CD4-positive, alpha-beta T cell (primary cell): ENCODE measurements around the gene NLRP7. TPM values are rescaled to one million over a fixed set of nuclear protein-coding genes. Genes with fewer than 3 reads are reported as not detected.
A peak's percentile ranks its signal among the peaks of the same experiment; 100 is the strongest.
"Not testable (repeated sequence)": the region's sequence is repeated elsewhere in the genome, so short reads cannot be mapped to it uniquely, and the experiment has no call there.

ENCODE experiments used
- ATAC-seq: fragments of 200-7000 bp; cut with Tn5 transposase; one replicate; pipeline ENCODE4 v1.10.0; 2022; ENCODE audit warnings: mild to moderate bottlenecking; ENCODE audit not compliant: poor library complexity
- CTCF ChIA-PET: fragments of 350-600 bp; sonication (Branson Sonifier 250); formaldehyde crosslinking; loops from one replicate; lab custom pipeline; 2021; ENCODE audit warnings: antibody characterized with exemption, inconsistent platforms; lab: Charles Lee
- POLR2A ChIA-PET: fragments of 350-600 bp; sonication (Branson Sonifier 250); formaldehyde crosslinking; loops from one replicate; lab custom pipeline; 2021; ENCODE audit warnings: antibody characterized with exemption, inconsistent platforms; lab: Charles Lee
- DNase-seq, 14 experiments: peaks; one replicate each; pipeline ENCODE4 v3.0.0-alpha.2; 2013 to 2020; ENCODE audit warnings: mixed read lengths in 2 of 14
- H3K27ac ChIP-seq, 2 donors: one replicate each; pipeline versions ENCODE4 v1.5.1 to v1.7.0; 2013; ENCODE audit warnings: low read length in 2 of 2, low read depth in 1 of 2, mild to moderate bottlenecking in 1 of 2
- H3K27me3 ChIP-seq, 2 experiments: 1 replicate in 1 of 2; 2 replicates in 1 of 2; pipeline versions ENCODE4 v1.6.1 to v1.7.0; 2013; ENCODE audit warnings: low read length in 2 of 2, control low read depth in 1 of 2, mild to moderate bottlenecking in 1 of 2, moderate library complexity in 1 of 2; ENCODE audit not compliant: insufficient read depth in 2 of 2, control insufficient read depth in 1 of 2
- H3K36me3 ChIP-seq: one replicate; pipeline ENCODE4 v1.6.1; 2013; ENCODE audit warnings: low read length, control low read depth; ENCODE audit not compliant: insufficient read depth
- H3K4me1 ChIP-seq: one replicate; pipeline ENCODE4 v1.6.1; 2013; ENCODE audit warnings: low read length, control low read depth; ENCODE audit not compliant: insufficient read depth
- H3K4me3 ChIP-seq: one replicate; pipeline ENCODE4 v1.5.1; 2013; ENCODE audit warnings: mild to moderate bottlenecking, low read length, moderate library complexity
- H3K9me3 ChIP-seq, 2 experiments: 1 replicate in 1 of 2; 2 replicates in 1 of 2; pipeline versions ENCODE4 v1.6.1 to v1.7.0; 2013; ENCODE audit warnings: low read length in 2 of 2, mild to moderate bottlenecking in 2 of 2, control low read depth in 1 of 2, moderate library complexity in 1 of 2; ENCODE audit not compliant: control insufficient read depth in 1 of 2, insufficient read depth in 1 of 2
- H3K27ac Mint-ChIP-seq: one replicate; pipeline ENCODE4 v1.8.0; 2020; ENCODE audit warnings: mixed read lengths
- H3K27me3 Mint-ChIP-seq: one replicate; pipeline ENCODE4 v1.8.0; 2021; ENCODE audit warnings: mixed read lengths
- H3K36me3 Mint-ChIP-seq: one replicate; pipeline ENCODE4 v1.8.0; 2021; ENCODE audit warnings: low read depth, mixed read lengths
- H3K4me1 Mint-ChIP-seq: one replicate; pipeline ENCODE4 v1.8.0; 2021; ENCODE audit warnings: low read depth, mixed read lengths
- H3K4me3 Mint-ChIP-seq: one replicate; pipeline ENCODE4 v1.8.0; 2020; ENCODE audit warnings: mild to moderate bottlenecking, mixed read lengths
- H3K9me3 Mint-ChIP-seq: one replicate; pipeline ENCODE4 v1.8.0; 2020; ENCODE audit warnings: mixed read lengths
- CTCF ChIP-seq: fragments of 200-600 bp; IDR thresholded peaks from one replicate; pipeline ENCODE4 v1.8.0; 2022; ENCODE audit warnings: antibody characterized with exemption, mild to moderate bottlenecking
- intact Hi-C, 2 experiments: fragments of 100-400 bp; cut with DNase I in 1 of 2; cut with micrococcal nuclease in 1 of 2; formaldehyde crosslinking; loops; one replicate each; pipeline versions ENCODE4 v1.15.1 to v1.9.0; 2023 to 2025; cut with DNase I, micrococcal nuclease
- total RNA-seq, 174 experiments: library from RNA in 2 of 174; stranded (reverse) in 2 of 174; gene quantifications; one replicate each; pipeline ENCODE4 v1.2.3 and lab custom pipeline; 2021 to 2026

The NLRP7 gene
- total RNA-seq, 2 experiments from 2014 or later, result not detected

GRCh38 chr19:54952591-54953344, 5.4 kb upstream of the NLRP7 start:
- Histone ChIP-seq H3K36me3 (no peaks in the 10 kb centered on the region), H3K27me3 (peaks cover 0 to 4% of the 10 kb centered on the region in 2 experiments), H3K9me3 (peaks cover 0 to 4% of the 10 kb centered on the region in 2 experiments), H3K27ac (no peak overlapping the region), H3K4me1 (no peaks in the 10 kb centered on the region), H3K4me3 (no peak overlapping the region)
- Mint-ChIP-seq H3K27ac (no peak overlapping the region), H3K27me3 (peaks cover 15% of the 10 kb centered on the region), H3K4me3 (no peak overlapping the region), H3K36me3 (no peaks in the 10 kb centered on the region), H3K4me1 (no peaks in the 10 kb centered on the region), H3K9me3 (no peaks in the 10 kb centered on the region)
- DNase-seq (peak in 2 of 14 experiments; percentile 60 to 73), ATAC-seq (no peak)
- POLR2A ChIA-PET, result no interaction called here
- no peak for TF ChIP-seq CTCF
- intact Hi-C loops, result no loop called here
- CTCF ChIA-PET, result no interaction called here

DNA sequence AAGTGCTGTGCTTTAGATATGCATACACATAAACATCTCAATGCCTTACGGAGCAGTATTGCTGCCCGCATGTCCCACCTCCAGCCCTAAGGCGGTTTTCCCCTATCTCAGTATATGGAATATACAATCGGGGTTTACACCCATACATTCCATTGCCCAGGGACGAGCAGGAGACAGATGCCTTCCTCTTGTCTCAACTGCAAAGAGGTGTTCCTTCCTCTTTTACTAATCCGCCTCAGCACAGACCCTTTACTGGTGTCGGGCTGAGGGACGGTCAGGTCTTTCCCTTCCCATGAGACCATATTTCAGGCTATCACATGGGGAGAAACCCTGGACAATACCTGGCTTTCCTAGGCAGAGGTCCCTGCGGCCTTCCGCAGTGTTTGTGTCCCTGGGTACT, 3.2 kb upstream of the NLRP7 start:
- H3K27ac Mint-ChIP-seq, H3K4me3 ChIP-seq, POLR2A ChIA-PET, H3K9me3 Mint-ChIP-seq, H3K4me1 Mint-ChIP-seq, H3K9me3 ChIP-seq, H3K36me3 ChIP-seq, H3K27me3 ChIP-seq, CTCF ChIA-PET, H3K4me1 ChIP-seq, DNase-seq, H3K27ac ChIP-seq, intact Hi-C loops, ATAC-seq, H3K4me3 Mint-ChIP-seq, H3K36me3 Mint-ChIP-seq: not testable (repeated sequence)
- H3K27me3 Mint-ChIP-seq, result peaks cover 12% of the 10 kb centered on the region

GRCh38 chr19:54949412-54949811, 2.1 kb upstream of the NLRP7 start:
- ChIA-PET POLR2A (no interaction called here), CTCF (no interaction called here)
- H3K4me1 ChIP-seq, result no peaks in the 10 kb centered on the region
- ATAC-seq (no peak), DNase-seq (no peak)
- peaks cover 0 to 2% of the 10 kb centered on the region in 2 experiments for H3K27me3 ChIP-seq
- Mint-ChIP-seq H3K36me3 (no peaks in the 10 kb centered on the region), H3K4me3 (no peak overlapping the region), H3K27ac (no peak overlapping the region), H3K27me3 (peaks cover 12% of the 10 kb centered on the region), H3K9me3 (no peaks in the 10 kb centered on the region), H3K4me1 (no peaks in the 10 kb centered on the region)
- intact Hi-C loops, result no loop called here
- H3K36me3 ChIP-seq, result no peaks in the 10 kb centered on the region
- H3K27ac ChIP-seq, result no peak overlapping the region
- TF ChIP-seq CTCF, result no peak
- no peak overlapping the region for H3K4me3 ChIP-seq
- peaks cover 0 to 4% of the 10 kb centered on the region in 2 experiments for H3K9me3 ChIP-seq

GRCh38 chr19:54943772-54944361, 3.5 kb downstream of the NLRP7 start:
- intact Hi-C loops, result not testable (repeated sequence)

GRCh38 chr19:54939538-54939937, 7.8 kb downstream of the NLRP7 start:
- H3K36me3 ChIP-seq, H3K27me3 ChIP-seq, POLR2A ChIA-PET, H3K4me1 ChIP-seq, H3K27ac ChIP-seq, DNase-seq, H3K9me3 ChIP-seq, H3K9me3 Mint-ChIP-seq, intact Hi-C loops, H3K36me3 Mint-ChIP-seq, CTCF ChIA-PET, H3K4me1 Mint-ChIP-seq, H3K4me3 Mint-ChIP-seq, H3K4me3 ChIP-seq, ATAC-seq, H3K27ac Mint-ChIP-seq: not testable (repeated sequence)
- peaks cover 13% of the 10 kb centered on the region for H3K27me3 Mint-ChIP-seq

More at GRCh38 chr19:54943772-54944361, 3.5 kb downstream of the NLRP7 start:
- H3K4me3 Mint-ChIP-seq, DNase-seq, H3K27me3 Mint-ChIP-seq, H3K27ac Mint-ChIP-seq, H3K9me3 ChIP-seq, H3K4me1 Mint-ChIP-seq, H3K4me1 ChIP-seq, H3K4me3 ChIP-seq, H3K27ac ChIP-seq, POLR2A ChIA-PET, H3K36me3 Mint-ChIP-seq, H3K27me3 ChIP-seq, H3K9me3 Mint-ChIP-seq, H3K36me3 ChIP-seq, CTCF ChIA-PET, ATAC-seq: not testable (repeated sequence)
